ENCODE data around the gene ARGLU1. TPM values are rescaled to one million over a fixed set of nuclear protein-coding genes. Genes with fewer than 3 reads are reported as not detected.
A peak's percentile ranks its signal among the peaks of the same experiment; 100 is the strongest.
"Not testable (repeated sequence)": the region's sequence is repeated elsewhere in the genome, so short reads cannot be mapped to it uniquely, and the experiment has no call there.

Gene ARGLU1, protein sequence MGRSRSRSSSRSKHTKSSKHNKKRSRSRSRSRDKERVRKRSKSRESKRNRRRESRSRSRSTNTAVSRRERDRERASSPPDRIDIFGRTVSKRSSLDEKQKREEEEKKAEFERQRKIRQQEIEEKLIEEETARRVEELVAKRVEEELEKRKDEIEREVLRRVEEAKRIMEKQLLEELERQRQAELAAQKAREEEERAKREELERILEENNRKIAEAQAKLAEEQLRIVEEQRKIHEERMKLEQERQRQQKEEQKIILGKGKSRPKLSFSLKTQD
- total RNA-seq = 10 to 100 TPM; 69.9 to 72.8 TPM
- long read RNA-seq, donor 1, full-length matches to known transcripts = 32 of 45 reads
- long read RNA-seq, donor 1, partial matches to known transcripts = 12 of 45 reads
- long read RNA-seq, donor 1, other reads (novel, unspliced or antisense) = 1 of 45 reads
- long read RNA-seq, donor 2, transcript ARGLU1-203 (4 exons, 3,390 nt) = major isoform, 56 of 88 reads
- long read RNA-seq, donor 2, partial matches to known transcripts = 20 of 88 reads
- long read RNA-seq, donor 2, other reads (novel, unspliced or antisense) = 12 of 88 reads

DNA sequence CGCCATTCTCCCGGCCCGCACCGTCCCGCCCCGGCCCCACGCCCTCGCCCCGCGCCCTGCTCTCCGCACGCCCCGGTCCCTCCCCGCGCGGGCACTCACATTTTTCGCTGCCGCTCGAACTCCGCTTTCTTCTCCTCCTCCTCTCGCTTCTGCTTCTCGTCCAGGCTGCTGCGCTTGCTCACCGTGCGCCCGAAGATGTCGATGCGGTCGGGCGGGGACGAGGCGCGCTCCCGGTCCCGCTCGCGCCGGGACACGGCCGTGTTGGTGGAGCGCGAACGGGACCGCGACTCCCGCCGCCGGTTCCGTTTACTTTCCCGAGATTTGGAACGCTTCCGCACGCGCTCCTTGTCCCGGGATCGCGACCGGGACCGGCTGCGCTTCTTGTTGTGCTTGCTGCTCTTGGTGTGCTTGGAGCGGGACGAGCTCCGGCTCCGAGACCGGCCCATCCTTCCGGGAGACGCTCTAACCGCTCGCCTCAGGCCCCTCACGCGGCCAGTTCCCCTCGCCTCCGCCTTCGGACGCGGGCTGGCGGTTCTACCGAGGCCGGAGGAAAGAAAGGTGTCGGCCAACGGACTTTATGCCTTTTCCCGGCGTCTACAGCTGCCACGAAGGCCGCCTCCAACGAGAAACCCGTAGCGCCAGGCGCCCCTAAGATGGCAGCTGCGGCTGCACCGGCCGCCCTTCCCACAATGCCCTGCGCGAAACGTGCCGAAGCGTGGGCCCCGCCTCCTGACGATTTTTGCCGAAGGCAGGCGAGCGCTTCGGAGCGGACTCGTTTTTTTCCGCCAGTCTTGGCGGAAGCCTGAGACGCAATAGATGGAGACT lies at the start of gene ARGLU1:
ARGLU1 (minus strand) TSS at position 664 of the 825 bp plus-strand sequence; CDS start at position 446, 218 bp downstream.
- peak; percentile 99 for DNase-seq (ENCODE audit: low spot score)
- intact Hi-C loops (cut with DNase I) = no loop called here

DNA sequence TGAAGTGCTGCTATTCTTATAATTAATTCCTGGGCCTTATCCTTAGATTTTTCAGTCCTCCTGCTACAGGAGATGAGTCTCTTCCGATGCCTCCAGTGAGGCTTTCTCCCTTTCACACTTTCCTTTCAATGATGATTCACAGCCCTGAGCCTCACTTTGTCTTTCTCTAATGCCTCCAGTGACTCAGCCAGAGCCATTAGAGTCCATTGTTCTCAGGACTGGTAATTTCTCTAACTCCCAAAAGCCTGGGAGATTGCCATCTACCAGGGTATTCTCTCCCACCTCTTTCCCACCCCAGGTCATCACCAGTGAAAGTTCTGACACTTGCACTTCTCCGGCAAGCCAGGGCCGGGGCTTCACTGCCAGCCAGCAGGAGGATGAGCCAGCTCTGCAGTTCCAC lies 49.6 kb upstream of the ARGLU1 start:
- intact Hi-C loops (cut with DNase I) = no loop called here
- no peak for DNase-seq (ENCODE audit: low spot score)

DNA sequence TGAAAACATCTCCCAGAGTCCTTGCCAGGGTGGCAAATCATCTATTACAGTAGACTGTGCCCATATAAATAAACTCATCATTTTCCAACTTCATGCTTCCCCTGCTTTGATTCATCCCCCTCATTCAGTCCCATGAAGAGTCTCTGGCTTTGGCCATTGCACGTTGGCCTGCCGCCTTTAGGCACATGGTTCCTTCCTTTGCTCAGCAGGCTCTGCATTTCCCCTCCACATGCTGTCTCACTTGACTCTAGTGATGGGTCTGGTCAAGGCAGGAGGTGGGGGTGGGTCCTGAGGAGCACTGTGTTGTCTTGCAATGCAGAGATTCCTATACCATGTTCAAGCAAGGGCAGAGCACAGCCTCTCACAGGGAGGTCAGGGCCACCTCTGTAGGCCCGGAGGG lies 48.8 kb upstream of the ARGLU1 start:
- intact Hi-C loops (cut with DNase I) = no loop called here

DNA sequence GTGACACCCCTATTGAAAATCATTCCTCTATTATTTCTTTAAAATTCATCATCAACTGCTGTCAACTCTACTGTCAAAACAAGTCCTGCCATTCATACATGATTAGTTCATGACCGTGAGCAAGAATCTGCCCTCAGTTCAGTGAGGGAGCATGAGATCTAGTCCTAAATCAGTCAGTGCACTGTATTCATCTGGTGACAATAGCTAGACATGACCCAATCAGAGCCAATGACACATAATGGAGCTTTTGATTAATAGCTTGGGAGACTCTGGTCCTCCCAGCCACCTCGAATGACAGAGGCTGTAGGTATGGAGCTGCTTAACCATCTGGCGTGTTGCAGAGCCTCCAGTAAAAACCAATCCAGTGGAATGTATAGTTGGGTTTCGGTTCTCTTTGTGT lies 46.9 kb upstream of the ARGLU1 start:
- DNase-seq (ENCODE audit: low spot score) = no peak
- intact Hi-C loops (cut with DNase I) = no loop called here

More for the DNA sequence above, 48.8 kb upstream of the ARGLU1 start:
- DNase-seq (ENCODE audit: low spot score) = no peak

DNA sequence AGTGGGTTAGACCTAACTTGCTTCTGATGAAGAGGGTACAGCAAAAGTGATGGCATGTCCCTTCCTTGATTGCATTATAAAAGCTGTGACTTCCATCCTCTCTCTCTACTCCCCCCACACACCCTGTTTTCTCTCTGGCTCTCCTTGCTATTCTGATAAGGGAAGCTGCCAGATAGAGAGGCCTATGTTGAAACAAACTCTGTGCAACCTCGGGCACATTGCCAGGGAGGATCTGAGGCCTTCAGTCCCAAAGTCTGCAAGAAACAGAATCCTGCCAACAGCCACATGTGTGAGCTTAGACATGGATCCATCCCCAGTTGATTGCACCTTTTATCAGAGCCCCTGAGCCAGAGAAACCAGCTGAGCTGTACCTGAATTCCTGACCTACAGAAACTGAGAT lies 44.8 kb upstream of the ARGLU1 start:
- peak; percentile 87 for DNase-seq (ENCODE audit: low spot score)
- intact Hi-C loops (cut with DNase I) = no loop called here

DNA sequence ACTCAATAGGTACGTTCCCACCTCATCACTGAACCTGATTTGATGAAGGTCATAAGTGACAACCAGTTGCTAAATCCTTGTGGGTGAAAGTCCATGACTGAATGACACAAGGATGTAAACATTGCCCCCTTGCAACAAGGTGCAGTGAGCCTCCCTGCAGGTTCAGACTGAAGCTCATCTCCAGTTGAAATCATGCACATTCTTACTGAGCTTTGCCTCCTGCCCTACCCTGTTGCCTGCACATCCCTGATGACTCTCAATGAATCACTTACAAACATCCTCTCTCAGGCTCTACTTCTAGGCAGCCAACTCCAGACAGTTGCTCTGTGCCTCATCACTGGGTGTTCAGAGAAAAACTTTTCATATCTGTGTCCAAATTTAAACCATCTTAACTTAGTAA lies 42.5 kb upstream of the ARGLU1 start:
- intact Hi-C loops (cut with DNase I) = no loop called here
- no peak for DNase-seq (ENCODE audit: low spot score)

DNA sequence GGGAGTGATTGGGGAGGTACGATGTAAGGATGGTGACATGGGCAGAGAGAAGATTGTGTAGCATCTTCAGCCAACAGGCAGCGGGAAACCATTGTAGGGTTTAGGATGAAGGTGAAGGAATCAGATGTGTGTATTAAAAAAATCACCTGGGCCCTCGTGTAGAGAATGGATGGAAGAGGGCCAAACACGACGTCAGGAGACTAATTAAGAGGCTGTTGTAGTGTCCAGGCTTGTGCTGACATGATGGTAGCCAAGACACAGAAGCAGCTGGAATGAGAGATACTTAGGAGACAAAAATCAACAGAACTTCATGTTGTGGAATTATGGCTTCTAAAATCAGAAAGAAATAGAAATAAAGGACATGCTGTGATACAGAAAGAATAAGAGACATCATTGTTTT lies 41.2 kb upstream of the ARGLU1 start:
- intact Hi-C loops (cut with DNase I) = no loop called here
- DNase-seq (ENCODE audit: low spot score) = no peak

DNA sequence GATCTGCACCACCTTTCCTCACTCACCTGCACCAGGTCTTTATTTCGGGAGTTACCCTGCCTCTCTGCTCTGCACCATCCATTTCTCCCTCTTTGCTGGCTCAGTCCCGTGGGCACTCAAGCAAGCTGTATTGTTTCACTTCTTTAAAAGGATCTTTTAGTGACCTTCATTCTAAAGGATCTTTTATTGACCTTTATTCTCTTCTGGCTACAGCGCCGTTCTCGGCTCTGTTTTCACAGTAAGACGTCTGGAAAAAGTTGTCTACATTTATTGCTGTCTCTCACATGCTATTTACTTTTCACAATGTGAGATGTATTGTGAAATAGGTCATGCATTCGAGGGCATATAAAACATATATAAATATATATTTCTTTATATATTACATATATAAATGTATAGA lies 35.6 kb upstream of the ARGLU1 start:
- intact Hi-C loops (cut with DNase I) = no loop called here
- DNase-seq (ENCODE audit: low spot score) = no peak

DNA sequence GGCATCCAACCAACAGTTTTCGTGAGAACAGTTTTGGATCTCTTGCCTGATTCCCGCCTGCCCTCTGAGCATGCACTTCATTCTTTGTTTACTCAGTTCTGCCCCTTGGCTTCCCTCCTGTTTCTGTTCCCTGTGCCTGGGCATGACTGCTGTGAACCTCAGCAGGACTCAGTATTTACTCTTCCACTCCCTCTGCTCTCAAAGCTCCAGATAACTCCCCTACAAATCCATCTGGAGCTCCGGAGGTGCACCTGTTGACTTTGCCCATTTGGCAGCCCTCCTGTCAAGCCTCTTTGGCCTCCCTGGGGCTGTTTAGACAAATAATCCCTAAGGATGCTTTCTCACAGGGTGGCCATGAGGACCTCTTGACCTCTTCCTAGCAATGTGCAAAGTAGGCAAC lies 34.2 kb upstream of the ARGLU1 start:
- DNase-seq (ENCODE audit: low spot score) = no peak
- intact Hi-C loops (cut with DNase I) = no loop called here

DNA sequence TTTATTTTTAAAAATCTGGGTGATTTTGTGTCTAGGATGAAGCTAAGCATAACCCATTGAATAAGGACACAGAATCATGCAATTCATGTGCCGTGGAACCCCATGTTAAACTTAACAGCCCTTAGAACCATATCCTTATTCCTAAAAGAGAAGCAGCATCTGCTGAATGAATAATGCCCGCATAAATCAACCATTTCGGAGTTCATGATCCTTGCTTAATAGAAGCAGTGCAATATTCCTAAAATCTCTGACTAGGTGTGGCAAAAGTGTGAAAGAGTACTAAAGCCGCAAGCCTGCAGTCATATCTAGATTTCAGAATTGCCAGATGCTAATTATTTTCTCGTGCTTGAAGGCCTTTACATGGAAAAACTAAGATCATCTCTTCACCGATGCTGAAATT lies 33.6 kb upstream of the ARGLU1 start:
- no peak for DNase-seq (ENCODE audit: low spot score)
- intact Hi-C loops (cut with DNase I) = no loop called here

DNA sequence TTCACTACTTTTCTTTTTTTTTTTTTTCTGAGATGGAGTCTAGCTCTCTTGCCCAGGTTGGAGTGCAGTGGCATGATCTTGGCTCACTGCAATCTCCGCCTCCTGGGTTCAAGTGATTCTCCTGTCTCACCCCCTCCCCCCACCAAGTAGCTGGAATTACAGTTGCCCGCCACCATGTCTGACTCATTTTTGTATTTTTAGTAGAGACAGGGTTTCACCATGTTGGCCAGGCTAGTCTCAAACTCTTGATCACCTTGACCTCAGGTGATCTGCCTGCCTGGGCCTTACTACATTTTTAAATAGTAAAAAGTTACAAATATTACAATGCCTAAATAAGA lies 32.8 kb upstream of the ARGLU1 start:
- DNase-seq (ENCODE audit: low spot score); intact Hi-C loops (cut with DNase I): not testable (repeated sequence)

DNA sequence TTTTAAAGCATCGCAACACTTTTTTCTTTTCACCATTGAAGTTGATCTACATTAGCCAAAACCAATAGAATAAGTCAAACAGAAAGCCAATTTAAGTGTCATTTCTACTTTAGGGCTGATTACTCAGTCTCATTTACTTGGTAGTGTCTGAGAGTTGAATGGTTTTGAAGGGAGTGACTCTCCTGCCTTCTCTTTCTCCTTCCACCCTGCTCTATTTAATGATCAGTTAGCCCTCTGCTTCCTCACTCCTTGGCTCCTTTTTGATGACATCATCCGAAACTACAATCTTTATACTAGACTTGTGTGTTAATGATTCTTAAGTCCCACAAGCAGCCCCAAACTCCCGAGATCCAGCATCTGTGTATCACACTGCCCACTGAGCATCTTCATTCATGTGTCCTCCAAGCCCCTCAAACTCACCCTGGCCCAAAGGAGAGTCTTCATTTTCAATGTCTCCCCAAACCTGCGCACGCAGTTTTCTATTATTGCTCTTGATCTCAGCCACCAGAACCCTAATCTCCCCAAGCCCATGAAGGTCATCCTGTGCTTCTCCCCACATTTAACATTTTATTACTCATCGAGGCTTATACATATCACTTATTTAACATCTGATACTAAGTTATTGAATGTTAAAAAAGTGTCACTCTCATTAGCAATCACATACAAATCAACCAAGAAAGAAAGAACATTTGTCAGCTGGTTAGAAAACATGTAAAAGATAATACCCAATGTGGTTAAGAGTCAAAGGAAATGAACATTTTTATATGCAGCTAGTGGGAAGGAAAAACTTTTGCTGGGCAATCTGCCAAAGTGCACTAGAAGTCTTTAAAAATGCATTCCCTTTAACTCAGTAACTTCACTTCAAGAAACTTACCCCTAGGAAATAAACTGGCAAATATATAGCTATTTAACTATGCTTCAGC lies 32.2 kb upstream of the ARGLU1 start:
- intact Hi-C loops (cut with DNase I) = no loop called here

DNA sequence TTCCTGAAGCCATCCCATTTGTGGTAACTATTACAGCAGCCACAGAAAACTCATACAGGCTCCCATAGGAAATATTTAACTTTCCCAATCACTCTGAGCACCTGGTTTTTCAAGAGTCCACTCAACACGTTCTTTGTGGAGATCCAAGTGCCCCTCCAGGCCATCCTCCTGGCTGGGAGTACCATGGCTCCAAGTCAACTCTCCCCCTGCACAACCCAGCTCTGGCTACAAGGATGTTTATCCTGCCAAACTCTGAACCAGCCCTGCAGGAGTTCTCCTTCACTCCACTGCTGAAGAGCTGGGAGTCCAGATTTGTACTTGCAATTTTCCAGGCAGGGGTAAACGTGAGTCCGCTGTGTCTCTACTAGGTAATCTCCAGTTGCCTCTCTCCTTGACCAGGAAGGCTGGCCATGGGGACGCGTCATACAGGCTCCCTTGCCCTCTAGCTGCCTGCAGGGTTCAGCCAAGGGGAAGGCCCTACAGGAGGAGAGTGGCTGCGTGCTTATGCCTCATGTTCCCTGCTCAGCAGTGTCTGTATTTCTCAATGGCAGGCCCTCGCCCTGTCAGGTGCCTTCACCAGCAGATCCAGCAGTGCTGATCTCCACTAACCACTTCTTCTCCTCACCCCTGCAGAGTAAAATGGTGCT lies 29.9 kb upstream of the ARGLU1 start:
- DNase-seq (ENCODE audit: low spot score) = no peak
- intact Hi-C loops (cut with DNase I) = no loop called here

More for the DNA sequence above, 32.2 kb upstream of the ARGLU1 start:
- no peak for DNase-seq (ENCODE audit: low spot score)

DNA sequence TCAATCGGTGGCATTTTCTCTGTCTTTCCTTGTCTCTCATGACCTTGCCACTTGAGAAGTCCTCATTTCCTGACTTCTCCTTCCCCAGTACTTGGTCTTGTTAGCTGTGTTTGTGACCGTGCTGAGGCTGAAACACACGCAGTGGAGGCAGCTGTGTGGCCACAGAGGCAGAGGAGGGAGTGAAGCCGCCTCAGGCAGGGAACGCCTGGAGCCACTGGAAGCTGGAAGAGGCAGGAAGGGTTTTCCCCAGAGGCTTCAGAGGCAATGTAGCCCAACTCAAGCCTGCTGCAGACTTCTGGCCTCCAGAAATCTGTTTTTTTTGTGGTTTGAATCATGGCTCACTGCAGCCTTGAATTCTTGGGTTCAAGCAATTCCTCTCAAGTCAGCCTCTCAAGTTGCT lies 29.2 kb upstream of the ARGLU1 start:
- peak; percentile 83 for DNase-seq (ENCODE audit: low spot score)
- intact Hi-C loops (cut with DNase I) = no loop called here

DNA sequence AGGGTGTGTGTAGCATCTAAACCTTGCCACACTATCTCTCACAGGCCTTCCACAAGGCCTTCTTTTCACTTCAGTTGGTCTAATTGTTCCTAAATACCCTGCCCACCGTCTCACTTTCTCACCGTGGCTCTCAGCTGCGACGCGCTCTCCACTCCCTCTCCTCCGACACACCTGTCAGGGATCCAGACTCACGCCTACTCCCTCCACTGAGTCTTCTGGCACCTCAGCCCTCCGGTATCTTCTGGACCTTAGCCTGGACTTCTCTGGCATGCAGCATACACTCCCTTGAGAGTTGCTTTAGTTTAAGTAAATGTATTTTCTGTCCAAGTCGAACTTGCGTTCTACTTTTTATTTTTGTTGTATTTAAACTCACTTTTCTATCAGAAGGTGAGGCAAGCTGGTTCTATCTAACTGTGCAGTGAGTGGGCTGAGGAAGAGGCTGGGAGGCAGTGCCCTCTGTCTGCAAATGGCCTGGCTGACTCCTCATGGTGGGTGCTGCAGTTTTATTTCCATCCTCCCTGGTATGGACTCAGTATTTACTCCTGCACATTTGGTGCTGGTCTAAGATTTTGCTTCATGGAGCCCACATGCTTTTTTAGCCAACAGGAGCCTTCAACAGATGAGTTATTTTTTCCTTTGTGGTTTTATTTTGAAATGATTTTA lies 28.5 kb upstream of the ARGLU1 start:
- intact Hi-C loops (cut with DNase I) = no loop called here
- no peak for DNase-seq (ENCODE audit: low spot score)

DNA sequence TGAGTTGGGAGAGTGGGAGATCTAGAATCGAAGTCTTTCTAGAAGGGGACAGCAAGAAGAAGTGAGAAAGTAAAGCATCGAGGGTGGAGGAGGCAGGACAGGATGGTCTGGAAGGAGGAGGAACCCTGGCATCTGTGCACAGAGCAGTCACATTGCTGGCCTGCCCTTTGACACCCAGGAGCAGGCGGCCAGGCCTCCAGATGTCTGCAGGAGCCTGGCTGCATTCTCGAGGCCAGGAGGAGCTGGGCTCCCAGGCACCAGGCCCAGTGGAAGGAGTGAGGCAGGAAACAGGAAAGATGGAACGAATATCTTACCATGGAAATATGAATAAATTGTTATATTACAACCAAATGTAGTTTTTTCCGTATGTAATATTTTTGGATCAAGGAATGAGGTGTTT lies 27.7 kb upstream of the ARGLU1 start:
- DNase-seq (ENCODE audit: low spot score) = no peak
- intact Hi-C loops (cut with DNase I) = no loop called here

DNA sequence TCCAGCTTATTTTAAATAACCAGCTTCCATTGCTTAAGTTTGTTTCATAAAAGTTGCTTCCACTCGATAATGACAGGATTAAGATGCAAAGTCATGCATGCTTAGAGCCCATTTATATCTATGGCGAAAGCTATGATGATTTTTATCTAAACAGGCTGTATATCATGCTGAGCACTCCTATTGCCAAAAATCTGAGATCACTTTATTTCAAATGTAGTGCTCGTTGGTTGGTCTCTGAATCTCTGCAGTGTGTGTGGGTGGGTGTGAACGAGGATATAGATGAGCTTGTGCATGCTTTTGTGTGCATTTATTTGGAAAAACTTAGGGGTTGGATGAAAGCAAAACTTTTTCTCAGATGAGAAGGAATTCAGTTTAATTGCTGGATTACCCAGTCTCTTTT lies 27.0 kb upstream of the ARGLU1 start:
- intact Hi-C loops (cut with DNase I) = no loop called here

DNA sequence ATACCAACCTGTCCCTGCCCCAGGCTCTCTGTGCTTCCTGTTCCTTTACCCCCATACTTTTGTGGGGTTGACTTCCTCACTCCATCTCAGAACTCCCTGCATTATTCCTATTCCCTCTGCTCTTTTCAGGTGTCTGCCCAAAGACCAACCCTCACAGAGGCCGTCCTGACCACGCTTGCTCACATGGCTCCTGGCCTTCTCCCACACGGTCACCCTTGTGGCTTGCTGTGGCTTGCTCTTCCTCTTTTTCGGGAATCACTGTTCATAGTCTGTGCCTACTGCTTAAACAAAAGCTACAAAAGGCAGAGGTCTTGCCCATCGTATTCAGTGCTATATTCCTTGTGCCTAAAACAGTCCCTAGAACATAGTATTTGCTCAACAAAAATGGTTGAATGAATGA lies 25.2 kb upstream of the ARGLU1 start:
- DNase-seq (ENCODE audit: low spot score) = no peak
- intact Hi-C loops (cut with DNase I) = no loop called here

More for the DNA sequence above, 27.0 kb upstream of the ARGLU1 start:
- no peak for DNase-seq (ENCODE audit: low spot score)

All from posterior vena cava (tissue), 2 donors.